Muscle of back (tissue), 11 donors: Measurements from ENCODE around the gene INIP. TPM values are rescaled to one million over a fixed set of nuclear protein-coding genes. Genes with fewer than 3 reads are reported as not detected.
"Not testable (repeated sequence)": the region's sequence is repeated elsewhere in the genome, so short reads cannot be mapped to it uniquely, and the experiment has no call there.

ENCODE experiments used
- DNase-seq, 3 donors: peaks; one replicate each; pipeline versions ENCODE4 v3.0.0 to v3.0.0-alpha.2; 2013
- polyA plus RNA-seq, 10 donors: library from polyadenylated mRNA; unstranded; fragments of 120-200 nt; gene quantifications; one replicate each; pipeline ENCODE4 v1.2.1, GENCODE V29; 2013; ENCODE audit not compliant: insufficient read length in 10 of 10

INIP gene
- polyA plus RNA-seq, 10 donors: 11.9 to 20.1 (median 15.6) TPM

DNA sequence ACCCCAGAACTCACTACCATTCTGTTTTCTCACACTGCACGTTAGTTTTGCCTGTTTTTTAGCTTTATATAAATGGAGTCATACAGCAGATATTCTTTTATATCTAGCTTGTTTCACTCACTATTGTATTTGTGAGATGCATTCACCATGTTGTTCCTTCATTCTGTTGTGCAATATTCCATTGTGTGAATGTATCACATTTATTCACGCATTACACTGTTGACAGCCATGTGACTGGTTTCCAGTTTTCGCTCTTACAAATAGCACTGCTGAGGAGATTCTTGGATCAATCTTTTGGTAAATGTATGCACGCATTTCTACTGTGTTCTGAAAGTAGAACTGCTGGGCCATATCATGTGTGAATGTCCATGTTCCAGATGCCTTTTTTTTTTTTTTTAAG is 26.3 kb upstream of the INIP start:
- no peak for DNase-seq

GRCh38 chr9:112743216-112743836 is 25.4 kb upstream of the INIP start:
- DNase-seq: no peak

DNA sequence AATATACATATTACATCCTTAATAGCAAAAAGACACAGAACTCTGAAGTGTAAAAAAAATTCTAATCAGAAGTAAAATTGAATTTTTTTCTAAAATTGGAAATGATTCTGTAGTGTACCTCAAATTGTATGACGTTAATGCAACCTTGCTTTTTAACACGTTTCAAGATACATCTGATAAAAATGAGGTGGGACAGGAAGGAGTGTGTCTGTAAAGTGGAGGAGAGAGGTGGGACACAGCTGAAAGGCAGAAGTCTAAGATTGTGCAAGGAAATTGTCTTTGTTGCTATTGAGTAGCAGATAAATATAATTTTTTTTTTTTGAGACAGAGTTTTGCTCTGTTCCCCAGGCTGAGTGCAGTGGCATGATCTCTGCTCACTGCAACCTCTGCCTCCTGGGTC is 17.0 kb upstream of the INIP start:
- DNase-seq: no peak

GRCh38 chr9:112731971-112732370 is 14.1 kb upstream of the INIP start:
- DNase-seq: no peak

- no peak for DNase-seq
Measured at GRCh38 chr9:112728401-112728800, 10.5 kb upstream of the INIP start.

GRCh38 chr9:112726428-112726827 is 8.5 kb upstream of the INIP start:
- no peak for DNase-seq

DNA sequence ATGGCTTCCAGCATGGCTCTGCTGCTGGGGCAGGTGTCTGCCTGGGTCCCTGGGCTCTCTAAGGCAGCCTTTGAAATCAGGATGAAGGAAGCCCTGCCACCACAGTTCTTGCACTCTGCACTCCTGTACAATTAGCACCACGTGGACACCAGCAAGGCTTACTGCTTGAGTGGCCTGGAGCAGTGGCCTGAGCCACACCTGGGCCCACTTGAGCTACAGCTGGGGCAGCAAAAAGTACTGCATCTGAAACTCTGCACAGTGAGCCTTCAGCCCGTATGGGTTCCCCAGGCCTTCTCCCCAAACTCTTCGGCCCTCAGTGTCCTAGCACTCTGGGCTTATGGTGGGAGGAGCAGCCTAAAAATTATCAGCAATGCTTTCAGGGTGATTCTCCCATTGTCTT is 8.0 kb upstream of the INIP start:
- DNase-seq: no peak

DNA sequence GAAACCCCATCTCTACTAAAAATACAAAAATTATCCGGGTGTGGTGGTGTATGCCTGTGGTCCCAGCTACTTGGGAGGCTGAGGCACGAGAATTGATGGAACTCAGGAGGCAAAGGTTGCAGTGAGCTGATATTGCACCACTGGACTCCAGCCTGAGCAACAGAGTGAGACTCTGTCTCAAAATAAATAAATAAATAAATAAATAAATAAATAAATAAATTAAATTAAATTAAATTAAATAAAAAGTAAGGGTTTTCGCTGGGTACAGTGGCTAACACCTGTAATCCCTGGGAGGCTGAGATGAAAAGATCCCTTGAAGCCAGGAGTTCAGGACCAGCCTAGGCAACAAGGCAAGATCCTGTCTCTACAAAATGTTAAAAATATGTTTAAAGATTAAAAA is 4.8 kb upstream of the INIP start:
- DNase-seq: not testable (repeated sequence)

GRCh38 chr9:112720113-112720780 is 2.3 kb upstream of the INIP start:
- DNase-seq: no peak

DNA sequence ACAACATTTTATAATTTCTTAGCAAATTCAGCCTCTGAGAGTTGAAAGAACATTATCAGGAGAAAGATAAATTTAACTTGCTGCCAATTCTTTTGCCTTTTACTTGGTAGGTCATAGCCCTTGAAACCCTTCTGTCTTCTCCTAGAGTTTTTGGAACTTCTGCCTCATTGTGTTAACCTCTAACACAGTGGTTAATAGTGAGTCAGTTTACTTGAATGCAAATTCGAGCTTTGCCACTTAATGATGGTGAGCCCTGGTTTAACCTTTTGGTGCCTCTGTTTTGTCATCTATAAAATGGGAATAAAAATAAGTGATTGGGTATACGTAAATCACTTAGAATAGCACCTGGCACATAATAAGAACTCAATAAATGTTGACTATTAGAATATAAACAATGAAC is 1.8 kb upstream of the INIP start:
- DNase-seq: no peak

DNA sequence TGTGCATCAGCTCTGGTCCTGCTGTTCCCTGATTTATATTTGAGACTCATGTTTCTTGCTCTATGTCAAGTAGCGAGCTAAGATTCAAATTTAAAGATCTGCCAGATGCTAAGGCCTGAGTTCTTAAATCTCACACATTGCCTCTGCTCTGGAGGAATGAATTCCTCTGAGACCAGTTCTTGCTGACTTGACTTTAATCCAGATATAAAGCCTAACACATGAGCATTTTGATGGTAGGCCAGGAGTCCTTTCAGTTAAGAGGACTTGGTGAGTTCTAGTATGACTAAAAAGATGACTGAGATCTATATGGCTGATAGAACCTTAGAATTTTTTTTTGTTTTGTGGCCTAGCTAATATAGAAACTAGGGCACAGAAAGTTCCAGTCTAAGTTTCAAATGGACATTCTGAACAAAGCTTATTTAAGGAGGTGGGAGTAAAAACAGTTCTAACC is 1.3 kb upstream of the INIP start:
- DNase-seq: peak; percentile 16 to 52 (median 22)

DNA sequence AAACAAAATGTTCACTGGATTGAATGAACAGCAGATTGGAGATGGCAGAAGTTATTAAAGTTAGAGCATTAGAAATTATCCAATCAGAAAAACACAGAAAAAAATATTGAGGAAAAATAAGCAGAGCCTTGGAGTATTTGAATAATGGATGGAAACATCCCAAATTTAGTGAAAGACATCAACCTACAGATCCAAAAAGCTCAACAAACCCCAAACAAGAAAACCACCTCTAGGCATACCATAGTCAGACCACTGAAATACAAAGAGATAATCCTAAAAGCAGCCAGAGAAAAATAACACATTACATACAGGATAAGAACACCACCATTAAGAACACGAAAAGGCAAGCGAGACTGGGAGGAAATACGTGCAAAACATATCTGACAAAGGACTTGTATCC is 5.2 kb downstream of the INIP start:
- no peak for DNase-seq

GRCh38 chr9:112711050-112711689 is 6.7 kb downstream of the INIP start:
- peak; percentile 7 to 57 (median 19) for DNase-seq

GRCh38 chr9:112705768-112706427 is 12.0 kb downstream of the INIP start:
- DNase-seq: peak; percentile 22 to 48 (median 25)

DNA sequence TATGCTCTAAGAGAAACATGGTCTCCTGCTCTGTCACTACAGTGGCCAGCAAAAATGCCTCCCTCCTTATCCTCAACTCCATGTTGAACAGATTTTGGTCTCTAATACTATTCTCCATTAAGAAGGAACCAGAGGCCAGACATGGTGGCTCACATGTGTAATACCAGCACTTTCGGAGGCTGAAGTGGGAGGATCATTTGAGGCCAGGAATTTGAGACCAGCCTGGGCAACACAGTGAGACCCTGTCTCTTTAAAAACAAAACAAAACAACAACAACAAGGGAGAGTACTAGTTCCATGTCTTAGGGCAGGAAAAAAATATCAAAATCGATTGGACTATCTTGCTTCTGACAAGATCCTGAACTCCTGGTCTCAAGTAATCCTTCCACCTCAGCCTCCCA is 14.6 kb downstream of the INIP start:
- no peak for DNase-seq

DNA sequence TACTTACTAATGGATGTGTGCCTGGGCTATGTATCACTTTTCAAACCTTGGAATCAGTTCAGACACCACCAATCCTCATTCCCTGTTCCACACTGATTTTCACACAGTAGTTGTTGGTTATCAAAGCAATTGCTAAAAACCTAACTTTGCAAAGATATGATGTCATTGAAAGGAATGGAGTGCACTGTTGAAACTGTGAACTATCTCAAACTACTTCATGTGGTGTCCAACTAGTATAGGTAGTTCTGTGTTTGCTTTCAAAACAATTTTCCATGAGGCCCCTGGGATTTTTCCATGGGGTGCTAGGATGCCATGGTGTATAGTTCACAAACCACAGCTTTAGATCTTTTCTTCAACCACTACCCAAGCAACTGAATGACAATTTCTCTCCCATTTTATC is 17.8 kb downstream of the INIP start:
- no peak for DNase-seq

DNA sequence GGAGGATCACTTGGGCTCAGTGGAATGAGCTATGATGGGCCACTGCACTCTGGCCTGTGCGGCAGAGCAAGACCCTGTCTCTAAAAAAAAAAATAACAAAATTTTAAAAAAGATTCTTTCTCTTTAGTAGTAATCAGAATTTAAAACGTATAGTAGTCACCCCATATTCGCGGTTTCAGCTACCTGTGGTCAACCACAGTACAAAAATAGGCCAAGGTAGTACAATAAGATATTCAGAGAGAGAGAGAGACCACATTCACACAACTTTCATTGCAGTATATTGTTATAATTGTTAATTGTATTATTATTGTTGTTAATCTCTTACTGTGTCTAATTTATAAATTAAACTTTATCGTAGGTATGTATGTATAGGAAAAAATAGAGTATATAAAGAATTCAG is 18.7 kb downstream of the INIP start:
- DNase-seq: no peak

DNA sequence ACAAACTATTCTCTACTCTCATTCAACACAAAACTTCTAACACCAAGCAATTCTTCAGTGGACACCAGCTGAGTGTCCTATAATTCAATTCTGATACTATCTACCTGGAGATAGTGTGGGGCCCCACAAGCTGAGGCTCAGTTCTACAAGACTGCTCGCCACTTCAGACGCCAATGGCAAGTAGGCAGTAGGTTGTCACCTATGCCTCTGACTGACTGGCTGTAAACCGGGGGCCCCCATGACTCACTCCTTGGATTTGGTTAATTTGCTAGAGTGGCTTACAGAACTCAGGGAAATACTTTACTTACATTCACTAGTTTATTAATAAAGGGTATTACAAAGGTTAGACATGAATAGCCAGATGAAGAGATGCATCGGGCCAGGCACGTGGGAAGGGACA is 21.5 kb downstream of the INIP start:
- DNase-seq: no peak

DNA sequence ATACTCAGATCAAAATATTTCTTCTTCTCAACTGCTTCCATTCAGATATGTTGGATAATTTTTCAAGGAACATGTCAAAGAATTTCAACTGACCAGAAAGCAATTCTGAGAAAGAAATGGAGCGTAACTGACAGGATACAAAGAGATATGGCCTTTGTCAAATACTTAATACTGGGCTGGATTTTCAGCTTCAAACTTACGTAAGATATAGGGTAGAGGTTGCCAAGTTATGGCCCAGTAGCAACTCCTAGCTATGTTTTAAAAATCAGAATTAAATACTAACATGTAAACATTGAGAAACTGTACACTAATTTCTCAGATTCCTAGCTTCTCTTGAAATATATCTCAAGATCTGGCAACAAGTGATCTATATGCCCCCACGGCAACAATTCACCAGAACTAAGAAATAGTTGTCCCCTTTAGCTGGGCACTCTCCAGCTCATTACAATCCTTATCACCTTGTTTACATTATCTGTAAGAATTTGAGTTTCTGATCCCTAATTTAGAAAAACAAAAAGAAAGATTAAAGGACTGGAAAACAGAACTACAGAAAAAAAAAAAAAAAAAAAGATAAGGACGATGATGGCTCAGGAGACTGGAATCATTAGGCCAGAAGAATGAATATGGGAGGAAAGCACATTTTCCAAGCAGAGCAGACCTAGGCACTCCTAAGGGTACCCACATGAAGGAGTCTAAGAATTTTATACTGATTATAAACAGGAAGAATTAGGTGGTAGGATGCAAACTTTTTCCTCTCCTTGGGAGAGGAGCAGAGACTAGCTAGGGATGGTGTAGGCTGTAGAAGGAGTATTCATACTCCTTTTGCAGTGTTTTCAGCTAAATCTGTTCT is 23.0 kb downstream of the INIP start:
- no peak for DNase-seq

DNA sequence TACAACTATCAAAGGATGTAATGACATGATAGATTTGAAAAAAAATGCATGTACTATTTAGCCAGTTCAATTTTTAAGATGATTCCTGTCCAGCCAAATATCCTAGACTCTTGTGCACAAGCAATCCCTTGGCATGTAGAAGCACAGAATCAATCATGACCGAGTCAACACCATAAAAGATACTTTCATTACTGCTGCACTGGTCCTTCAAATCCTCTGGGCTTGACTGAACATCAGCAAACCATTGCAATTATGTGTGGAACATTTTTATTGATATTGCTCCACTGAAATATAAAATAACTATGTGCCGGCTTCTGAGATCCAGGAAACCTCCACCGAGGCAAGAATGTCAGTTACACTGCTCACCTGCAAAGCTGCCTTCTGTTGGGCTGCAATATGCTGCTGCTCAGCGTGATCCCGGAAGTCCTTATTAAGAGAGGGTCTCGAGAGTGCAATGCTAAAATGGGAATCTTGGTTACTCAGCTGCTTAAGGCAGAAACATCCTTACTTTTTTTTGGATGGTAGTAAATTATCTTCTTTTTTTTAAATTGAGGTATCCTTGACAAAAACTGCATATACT is 28.7 kb downstream of the INIP start:
- peak; percentile 9 to 52 (median 34) for DNase-seq

DNA sequence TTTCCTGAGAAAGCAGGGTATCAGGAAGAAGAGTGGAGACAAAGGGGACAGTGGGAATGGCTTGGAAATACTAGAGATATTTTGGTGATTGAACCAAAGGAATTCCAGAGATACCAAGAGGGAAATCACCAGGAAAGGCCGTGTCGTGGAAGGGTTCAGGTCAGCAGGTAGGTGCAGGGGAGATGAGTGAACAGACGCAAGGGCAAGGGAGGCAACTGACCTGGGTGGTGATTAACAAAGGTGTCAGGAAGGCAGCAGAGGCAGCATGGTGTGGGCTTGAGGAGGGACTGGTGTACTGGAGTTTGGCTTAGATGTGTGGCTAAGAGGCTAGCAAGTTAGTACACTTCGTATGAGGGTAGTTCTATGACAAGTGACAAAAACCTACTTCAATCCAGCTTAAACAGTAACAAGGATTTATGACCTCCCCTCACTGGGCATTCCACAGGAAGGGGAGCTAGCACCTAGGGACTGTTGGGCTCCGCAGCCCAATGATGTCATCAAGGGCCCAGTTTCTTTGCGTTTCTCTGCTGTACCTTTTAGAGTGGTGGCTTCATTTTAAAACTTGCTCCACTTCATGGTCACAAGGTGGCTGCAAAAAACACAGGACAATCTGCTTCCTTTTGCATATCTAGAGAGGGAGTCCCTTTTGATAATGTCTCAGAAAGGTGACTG is 37.0 kb downstream of the INIP start:
- no peak for DNase-seq
